Tibial nerve (tissue), 4 donors: ENCODE results near the gene SLC2A8. TPM values are rescaled to one million over a fixed set of nuclear protein-coding genes. Genes with fewer than 3 reads are reported as not detected.

Source experiments
- DNase-seq, 2 donors: peaks; one replicate each; pipeline ENCODE4 v3.0.0-alpha.2; 2019; ENCODE audit warnings: low spot score in 2 of 2
- H3K27ac ChIP-seq, 4 donors: fragments of 200-600 bp; sonication (generic) in 3 of 4; one replicate each; pipeline ENCODE4 v1.5.1; 2017 to 2019; ENCODE audit warnings: mild to moderate bottlenecking in 1 of 4
- H3K27me3 ChIP-seq, 2 donors: fragments of 200-600 bp; sonication (generic) in 1 of 2; one replicate each; pipeline versions ENCODE4 v1.5.1 to v1.6.0; 2017 to 2019
- H3K36me3 ChIP-seq, 3 donors: fragments of 200-600 bp; sonication (generic); one replicate each; pipeline ENCODE4 v1.5.1; 2018 to 2019
- H3K4me1 ChIP-seq, 4 donors: fragments of 200-600 bp; sonication (generic) in 3 of 4; one replicate each; pipeline ENCODE4 v1.5.1; 2017 to 2019
- H3K4me3 ChIP-seq, 4 donors: fragments of 200-600 bp; sonication (generic) in 3 of 4; one replicate each; pipeline ENCODE4 v1.5.1; 2017 to 2019; ENCODE audit warnings: mild to moderate bottlenecking in 1 of 4, moderate library complexity in 1 of 4
- H3K9me3 ChIP-seq, 4 donors: fragments of 200-600 bp; sonication (generic) in 3 of 4; one replicate each; pipeline ENCODE4 v1.5.1; 2017 to 2019
- EP300 ChIP-seq, 2 donors: sonication (generic); formaldehyde crosslinking; IDR thresholded peaks; one replicate each; pipeline ENCODE4 v1.6.1; 2017; ENCODE audit warnings: antibody characterized with exemption in 2 of 2, mild to moderate bottlenecking in 1 of 2
- POLR2A ChIP-seq, 2 donors: fragments of 450-650 bp; IDR thresholded peaks; one replicate each; pipeline ENCODE4 v1.6.1; 2017; ENCODE audit warnings: antibody characterized with exemption in 2 of 2, mild to moderate bottlenecking in 2 of 2, moderate library complexity in 2 of 2
- WGBS, 2 donors: methylation state at CpG; one replicate each; pipeline ENCODE4 v1.1.5; 2018; 5-methylcytosine and 5-hydroxymethylcytosine counted together
- total RNA-seq, 4 donors: library from RNA; depleted of rRNA; stranded (reverse); fragments of >200 nt; gene quantifications; one replicate each; pipeline ENCODE4 v1.1.0, GENCODE V29; 2016
- TF ChIP-seq, protein P1 (sequence below), 5 experiments: fragments of 200-600 bp in 3 of 5; fragments of 450-650 bp in 2 of 5; sonication (generic) in 3 of 5; IDR thresholded peaks; one replicate each; pipeline ENCODE4 v1.5.1; 2016 to 2019; ENCODE audit warnings: antibody characterized with exemption in 5 of 5, mild to moderate bottlenecking in 3 of 5, moderate library complexity in 2 of 5

SLC2A8 gene
- total RNA-seq, 4 donors from 2014 or later = 30.4 to 46.2 (median 31.7) TPM

DNA sequence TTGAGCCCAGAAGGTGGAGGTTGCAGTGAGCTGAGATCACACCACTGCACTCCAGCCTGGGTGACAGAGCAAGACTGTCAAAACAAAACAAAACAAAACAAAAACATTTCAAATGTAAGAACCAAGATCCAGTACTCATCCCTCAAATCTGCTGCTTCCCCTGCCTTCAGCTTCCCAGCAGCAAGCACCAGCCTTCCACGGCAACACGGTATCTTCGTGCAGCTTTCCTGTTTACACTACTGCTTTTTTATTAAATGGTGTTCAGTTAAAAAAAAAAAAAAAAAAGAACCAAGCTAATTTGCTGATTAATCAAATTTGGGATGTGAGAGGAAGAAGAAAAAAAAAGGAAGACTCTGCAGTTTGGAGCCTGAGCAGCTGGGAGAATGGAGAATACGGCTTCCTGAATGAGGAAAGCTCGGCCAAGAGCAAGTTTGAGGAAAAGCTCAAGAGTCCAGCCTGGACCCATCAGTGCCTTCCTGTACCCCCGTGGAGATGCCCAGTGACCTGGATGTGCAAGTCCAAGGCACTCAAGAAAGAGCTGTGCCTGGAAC, 28.0 kb upstream of the SLC2A8 start:
- Histone ChIP-seq H3K4me1 (no peaks in the 10 kb centered on the region), H3K4me3 (no peak overlapping the region), H3K36me3 (peaks cover 0 to 48% (median 0%) of the 10 kb centered on the region in 3 donors), H3K9me3 (no peaks in the 10 kb centered on the region), H3K27me3 (no peaks in the 10 kb centered on the region), H3K27ac (no peak overlapping the region)
- TF ChIP-seq POLR2A (IDR thresholded peaks at IDR 0.05) (no peak), EP300 (IDR thresholded peaks at IDR 0.05) (no peak)
- TF ChIP-seq, protein P1, sequence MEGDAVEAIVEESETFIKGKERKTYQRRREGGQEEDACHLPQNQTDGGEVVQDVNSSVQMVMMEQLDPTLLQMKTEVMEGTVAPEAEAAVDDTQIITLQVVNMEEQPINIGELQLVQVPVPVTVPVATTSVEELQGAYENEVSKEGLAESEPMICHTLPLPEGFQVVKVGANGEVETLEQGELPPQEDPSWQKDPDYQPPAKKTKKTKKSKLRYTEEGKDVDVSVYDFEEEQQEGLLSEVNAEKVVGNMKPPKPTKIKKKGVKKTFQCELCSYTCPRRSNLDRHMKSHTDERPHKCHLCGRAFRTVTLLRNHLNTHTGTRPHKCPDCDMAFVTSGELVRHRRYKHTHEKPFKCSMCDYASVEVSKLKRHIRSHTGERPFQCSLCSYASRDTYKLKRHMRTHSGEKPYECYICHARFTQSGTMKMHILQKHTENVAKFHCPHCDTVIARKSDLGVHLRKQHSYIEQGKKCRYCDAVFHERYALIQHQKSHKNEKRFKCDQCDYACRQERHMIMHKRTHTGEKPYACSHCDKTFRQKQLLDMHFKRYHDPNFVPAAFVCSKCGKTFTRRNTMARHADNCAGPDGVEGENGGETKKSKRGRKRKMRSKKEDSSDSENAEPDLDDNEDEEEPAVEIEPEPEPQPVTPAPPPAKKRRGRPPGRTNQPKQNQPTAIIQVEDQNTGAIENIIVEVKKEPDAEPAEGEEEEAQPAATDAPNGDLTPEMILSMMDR (IDR thresholded peaks at IDR 0.05) = no peak
- DNase-seq = no peak
- WGBS, 2 donors = 69 to 74% methylated on average over 6 of the region's 6 CpGs

DNA sequence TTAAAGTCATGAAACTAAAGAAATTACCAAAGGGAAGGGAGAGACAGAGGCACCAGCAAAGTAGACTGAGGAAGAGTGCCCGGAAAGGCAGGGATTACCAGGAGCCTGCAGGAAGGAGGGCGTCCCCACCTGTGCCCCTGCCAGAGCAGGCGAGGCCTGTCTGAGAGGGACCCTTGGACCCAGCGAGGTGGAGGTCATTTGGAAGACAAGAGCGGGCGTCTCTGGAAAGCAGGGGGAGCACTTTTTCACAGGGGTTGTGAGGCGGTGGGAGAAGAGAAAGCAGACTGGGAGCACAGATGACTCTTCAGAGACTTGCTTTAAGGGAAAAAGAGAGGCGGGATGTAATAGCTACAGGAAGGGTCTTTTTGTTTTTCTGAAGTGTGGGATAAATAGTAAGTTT, 27.5 kb upstream of the SLC2A8 start:
- no peaks in the 10 kb centered on the region for H3K9me3 ChIP-seq
- H3K36me3 ChIP-seq = peaks cover 0 to 43% (median 0%) of the 10 kb centered on the region in 3 donors
- no peak for DNase-seq
- TF ChIP-seq EP300 (IDR thresholded peaks at IDR 0.05) (no peak), POLR2A (IDR thresholded peaks at IDR 0.05) (no peak)
- TF ChIP-seq, protein P1 (IDR thresholded peaks at IDR 0.05) = no peak
- H3K27ac ChIP-seq = no peak overlapping the region
- WGBS, 2 donors = 83 to 89% methylated on average over 8 of the region's 8 CpGs
- no peak overlapping the region for H3K4me3 ChIP-seq
- H3K4me1 ChIP-seq = no peaks in the 10 kb centered on the region
- H3K27me3 ChIP-seq = no peaks in the 10 kb centered on the region

DNA sequence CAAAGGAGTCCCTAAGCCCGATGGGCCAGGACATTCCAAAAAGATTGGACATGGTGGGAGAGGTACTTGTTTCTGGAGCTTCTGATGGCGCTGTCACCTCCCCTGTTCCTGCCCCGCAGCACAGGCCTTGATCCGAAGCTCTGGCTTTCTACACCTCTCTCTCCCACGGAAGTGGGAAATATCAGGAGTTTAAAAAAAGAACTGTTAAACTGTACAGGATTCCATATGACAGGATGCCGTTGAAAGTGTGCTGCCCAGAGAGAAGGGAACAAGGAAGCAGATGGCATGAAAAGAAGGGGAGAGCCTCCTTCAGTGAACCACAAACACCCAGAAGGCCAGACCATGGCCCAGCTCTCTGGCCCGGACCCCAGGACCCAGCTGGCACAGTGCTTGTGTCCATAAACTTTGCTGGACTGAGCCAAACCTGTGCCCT, 26.8 kb upstream of the SLC2A8 start:
- DNase-seq = no peak
- Histone ChIP-seq H3K27me3 (no peaks in the 10 kb centered on the region), H3K4me1 (no peaks in the 10 kb centered on the region), H3K36me3 (peaks cover 0 to 36% (median 0%) of the 10 kb centered on the region in 3 donors), H3K9me3 (no peaks in the 10 kb centered on the region), H3K4me3 (no peak overlapping the region), H3K27ac (no peak overlapping the region)
- 62 to 64% methylated on average over 7 of the region's 7 CpGs for WGBS, 2 donors
- TF ChIP-seq EP300 (IDR thresholded peaks at IDR 0.05) (no peak), POLR2A (IDR thresholded peaks at IDR 0.05) (no peak)
- TF ChIP-seq, protein P1 (IDR thresholded peaks at IDR 0.05) = no peak

DNA sequence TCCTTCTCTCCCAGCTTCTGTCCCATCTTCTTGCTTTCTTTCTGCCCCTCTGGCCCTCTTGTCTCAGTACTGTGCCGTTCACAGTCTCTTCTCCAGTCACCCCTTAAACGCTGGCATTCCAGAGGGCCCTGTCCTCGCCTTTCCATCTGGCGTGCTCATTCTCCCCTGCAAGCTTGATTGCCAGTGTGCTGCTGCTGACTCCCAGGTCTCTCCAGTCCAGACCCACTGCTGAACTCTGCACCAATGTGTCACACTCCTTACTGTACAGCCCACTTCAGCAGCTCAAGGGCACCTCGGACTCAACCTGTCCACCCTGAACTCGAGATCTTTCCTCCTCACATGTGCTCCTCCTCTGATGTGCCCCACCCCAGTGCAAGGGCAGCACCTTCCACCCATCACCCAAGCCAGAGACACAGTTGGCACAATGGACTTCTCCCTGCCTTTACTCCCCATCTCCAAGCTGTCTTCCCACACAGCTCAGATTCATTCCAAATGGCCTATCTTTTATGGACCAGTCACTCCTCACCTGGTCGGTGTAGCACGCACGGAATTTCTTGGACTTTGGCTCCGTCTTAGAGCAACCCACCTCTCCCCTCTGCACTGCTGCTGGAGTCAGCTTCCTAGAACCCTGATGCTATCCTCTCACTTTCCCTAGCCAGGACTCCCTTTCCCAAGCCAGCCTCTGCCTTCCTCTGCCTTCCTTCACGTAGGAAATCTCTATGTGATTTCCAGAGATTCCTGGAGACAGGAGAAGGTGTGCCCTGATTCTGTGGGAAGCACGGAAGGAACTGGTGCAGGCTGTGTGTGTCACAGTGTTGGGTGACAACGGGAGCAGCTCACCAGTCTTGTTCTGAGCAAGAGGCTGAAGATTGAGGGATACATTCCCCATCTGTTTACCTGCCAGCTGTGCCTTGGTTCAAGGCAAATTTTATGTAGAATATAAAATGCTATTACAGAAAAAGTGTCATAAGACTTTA, 26.0 kb upstream of the SLC2A8 start:
- no peaks in the 10 kb centered on the region for H3K4me1 ChIP-seq

More for the DNA sequence above, 26.0 kb upstream of the SLC2A8 start:
- no peak overlapping the region for H3K27ac ChIP-seq
- TF ChIP-seq POLR2A (IDR thresholded peaks at IDR 0.05) (no peak), EP300 (IDR thresholded peaks at IDR 0.05) (no peak)
- TF ChIP-seq, protein P1 (IDR thresholded peaks at IDR 0.05) = no peak
- H3K4me3 ChIP-seq = no peak overlapping the region
- H3K36me3 ChIP-seq = peaks cover 0 to 29% (median 0%) of the 10 kb centered on the region in 3 donors
- H3K9me3 ChIP-seq = no peaks in the 10 kb centered on the region
- H3K27me3 ChIP-seq = no peaks in the 10 kb centered on the region
- 86 to 87% methylated on average over 13 of the region's 13 CpGs for WGBS, 2 donors
- DNase-seq = no peak
